GM18502 (cell line): ENCODE data around the gene PRKRA.
"Not testable (repeated sequence)": the region's sequence is repeated elsewhere in the genome, so short reads cannot be mapped to it uniquely, and the experiment has no call there.

Experiments used
- ATAC-seq: cut with Tn5 transposase; IDR thresholded peaks from one replicate; pipeline ENCODE4 v1.9.1; 2021; ENCODE audit warnings: mild to moderate bottlenecking; ENCODE audit not compliant: unreplicated experiment, poor library complexity

The PRKRA gene

GRCh38 chr2:178415979-178416378 is 35.0 kb downstream of the PRKRA start:
- no peak for ATAC-seq

GRCh38 chr2:178414266-178415247 is 36.4 kb downstream of the PRKRA start:
- peak; percentile 79 for ATAC-seq

- ATAC-seq: peak; percentile 82
Measured at GRCh38 chr2:178413472-178414265, 37.3 kb downstream of the PRKRA start.

GRCh38 chr2:178412453-178412852 is 38.5 kb downstream of the PRKRA start:
- not testable (repeated sequence) for ATAC-seq

- no peak for ATAC-seq
Measured at GRCh38 chr2:178412047-178412446, 38.9 kb downstream of the PRKRA start.

- ATAC-seq: no peak
Measured at GRCh38 chr2:178409261-178409660, 41.7 kb downstream of the PRKRA start.

GRCh38 chr2:178404368-178404767 is 46.6 kb downstream of the PRKRA start:
- ATAC-seq: peak; percentile 99

GRCh38 chr2:178403671-178404306 is 47.2 kb downstream of the PRKRA start:
- peak; percentile 47 for ATAC-seq

- no peak for ATAC-seq
Measured at GRCh38 chr2:178401994-178402437, 49.0 kb downstream of the PRKRA start.

GRCh38 chr2:178397002-178397605 is 53.9 kb downstream of the PRKRA start:
- peak; percentile 85 for ATAC-seq

GRCh38 chr2:178395941-178396570 is 54.9 kb downstream of the PRKRA start:
- no peak for ATAC-seq

GRCh38 chr2:178395295-178395694 is 55.7 kb downstream of the PRKRA start:
- ATAC-seq: no peak

GRCh38 chr2:178394859-178395258 is 56.1 kb downstream of the PRKRA start:
- no peak for ATAC-seq

- no peak for ATAC-seq
Measured at GRCh38 chr2:178392215-178392614, 58.8 kb downstream of the PRKRA start.

- no peak for ATAC-seq
Measured at GRCh38 chr2:178391701-178392100, 59.3 kb downstream of the PRKRA start.

GRCh38 chr2:178388287-178388686 is 62.7 kb downstream of the PRKRA start:
- no peak for ATAC-seq

- no peak for ATAC-seq
Measured at GRCh38 chr2:178386986-178387597, 63.9 kb downstream of the PRKRA start.

GRCh38 chr2:178385595-178386148 is 65.3 kb downstream of the PRKRA start:
- no peak for ATAC-seq

GRCh38 chr2:178383718-178384117 is 67.3 kb downstream of the PRKRA start:
- no peak for ATAC-seq
